ENCODE measurements around the gene OR10G4.
"Not testable (repeated sequence)": the region's sequence is repeated elsewhere in the genome, so short reads cannot be mapped to it uniquely, and the experiment has no call there.

The OR10G4 gene

GRCh38 chr11:124012697-124013096 lies at the start of gene OR10G4:
Gene OR10G4, plus strand, starts transcription at chr11:124012997. Its CDS starts 2,578 bp downstream, at chr11:124015575.
- DNase-seq (ENCODE audit: low read depth in 2 of 2) = no peak

- DNase-seq (ENCODE audit: low read depth in 2 of 2) = no peak
These were observed 39.0 kb upstream of the OR10G4 start for GRCh38 chr11:123973816-123974215.

GRCh38 chr11:123976770-123977560 lies 35.8 kb upstream of the OR10G4 start:
- DNase-seq (ENCODE audit: low read depth in 2 of 2) = no peak

- no peak for DNase-seq (ENCODE audit: low read depth in 2 of 2)
These were observed 35.0 kb upstream of the OR10G4 start, which contains the start of gene OR10S1 for GRCh38 chr11:123977731-123978347. Gene OR10S1, minus strand, starts transcription at chr11:123977781. Its CDS starts 117 bp downstream, at chr11:123977664.

GRCh38 chr11:123979311-123979710 lies 33.5 kb upstream of the OR10G4 start:
- no peak for DNase-seq (ENCODE audit: low read depth in 2 of 2)

- no peak for DNase-seq (ENCODE audit: low read depth in 2 of 2)
These were observed 17.7 kb upstream of the OR10G4 start, which contains the start of gene OR10G6 for GRCh38 chr11:123995119-123995518. Gene OR10G6, minus strand, starts transcription at chr11:123995161. Its CDS starts 0 bp downstream, at chr11:123995161.

- DNase-seq (ENCODE audit: low read depth in 2 of 2) = not testable (repeated sequence)
These were observed 3.0 kb downstream of the OR10G4 start for GRCh38 chr11:124015837-124016236.

GRCh38 chr11:124026498-124026897 lies 13.7 kb downstream of the OR10G4 start, which contains the start of gene OR10G8:
Gene OR10G8, plus strand, starts transcription at chr11:124026798. Its CDS starts 2,825 bp downstream, at chr11:124029623.
- DNase-seq (ENCODE audit: low read depth in 2 of 2) = no peak

GRCh38 chr11:124036666-124037065 lies 23.9 kb downstream of the OR10G4 start:
- DNase-seq (ENCODE audit: low read depth in 2 of 2) = no peak

GRCh38 chr11:124039557-124039956 lies 26.8 kb downstream of the OR10G4 start:
- no peak for DNase-seq (ENCODE audit: low read depth in 2 of 2)

GRCh38 chr11:124041254-124041653 lies 28.5 kb downstream of the OR10G4 start, which contains the start of gene OR10G7:
Gene OR10G7, minus strand, starts transcription at chr11:124041325. Its CDS starts 2,324 bp downstream, at chr11:124039001.
- no peak for DNase-seq (ENCODE audit: low read depth in 2 of 2)

- no peak for DNase-seq (ENCODE audit: low read depth in 2 of 2)
These were observed 30.6 kb downstream of the OR10G4 start for GRCh38 chr11:124043420-124043819.

- no peak for DNase-seq (ENCODE audit: low read depth in 2 of 2)
These were observed 38.0 kb downstream of the OR10G4 start for GRCh38 chr11:124050748-124051147.

- no peak for DNase-seq (ENCODE audit: low read depth in 2 of 2)
These were observed 40.2 kb downstream of the OR10G4 start for GRCh38 chr11:124052966-124053365.

Measured in stimulated activated CD4-positive, alpha-beta T cell treated with anti-CD3 and anti-CD28 coated beads, Interleukin-12 subunit alpha, Interleukin-12 subunit beta, amount 100 ng/mL, for 24 hours (primary cell).